Measurements from ENCODE around the gene DTNA. TPM values are rescaled to one million over a fixed set of nuclear protein-coding genes. Genes with fewer than 3 reads are reported as not detected.

Gene DTNA
- total and polyA plus RNA-seq, 2 of the 8 experiments (the other 6 are each of a cell fraction or from before 2014, with no cell fraction given): 30.2 to 32.7 TPM

GRCh38 chr18:34909637-34910364 lies 199.7 kb downstream of the DTNA start:
- H2BK15ac ChIP-seq (ENCODE audit: low read length): no peak overlapping the region
- no peak overlapping the region for H4K91ac ChIP-seq (replicated peaks; ENCODE audit: insufficient read length, low read length)
- no peaks in the 10 kb centered on the region for H3K79me1 ChIP-seq (ENCODE audit: low read depth, low read length)
- no peaks in the 10 kb centered on the region for H3K27me3 ChIP-seq (replicated peaks in 1 of 4; ENCODE audit: control insufficient read depth in 3 of 4, extremely low read depth in 1 of 4, insufficient read depth in 3 of 4, low read length in 3 of 4)
- POLR2A ChIA-PET (ENCODE audit: partially characterized antibody): interaction anchor here (1.0 kb wide), 1 partner anchor 15 kb away, joined by 3 read pairs; no protein-coding TSS in a partner anchor
- H3K4me3 ChIP-seq (ENCODE audit: extremely low read depth in 1 of 4, insufficient read depth in 2 of 4, low read depth in 3 of 4, low read length in 4 of 4): no peak overlapping the region
- CTCF ChIA-PET (ENCODE audit: partially characterized antibody): interaction anchor here (2.8 kb wide), 1 partner anchor 29 kb away, joined by 7 read pairs; no protein-coding TSS in a partner anchor
- H2AK5ac ChIP-seq (ENCODE audit: low read depth, low read length): no peak overlapping the region
- no peaks in the 10 kb centered on the region for H3K4me1 ChIP-seq (replicated peaks in 1 of 4; ENCODE audit: control insufficient read depth in 3 of 4, insufficient read depth in 4 of 4, low read length in 3 of 4)
- H2BK20ac ChIP-seq (ENCODE audit: low read length): no peak overlapping the region
- H3K36me3 ChIP-seq (ENCODE audit: control insufficient read depth in 2 of 4, insufficient read depth in 4 of 4, low read length in 3 of 4): no peaks in the 10 kb centered on the region
- H4K8ac ChIP-seq (ENCODE audit: extremely low read depth, insufficient read depth, low read length): no peak overlapping the region
- H3K18ac ChIP-seq (ENCODE audit: extremely low read depth, low read length): no peak overlapping the region
- H3K9ac ChIP-seq (replicated peaks in 1 of 4; ENCODE audit: extremely low read depth in 1 of 4, low read depth in 3 of 4, low read length in 3 of 4): no peak overlapping the region
- no peak overlapping the region for H3K4me2 ChIP-seq (ENCODE audit: insufficient read depth in 1 of 2, low read depth in 2 of 2, low read length in 2 of 2)
- H3K23ac ChIP-seq (ENCODE audit: insufficient read length): no peak overlapping the region
- no peaks in the 10 kb centered on the region for H3K23me2 ChIP-seq (ENCODE audit: low read depth, low read length)
- H3K56ac ChIP-seq (replicated peaks; ENCODE audit: insufficient read length, low read depth, low read length): no peak overlapping the region
- no peak overlapping the region for H2BK12ac ChIP-seq (ENCODE audit: low read depth, low read length)
- no peak for FAIRE-seq
- H2BK120ac ChIP-seq (replicated peaks; ENCODE audit: low read depth, low read length): no peak overlapping the region
- no peak overlapping the region for H2AFZ ChIP-seq (ENCODE audit: low read length)
- no peak overlapping the region for H3K27ac ChIP-seq (ENCODE audit: low read depth, low read length)
- no peaks in the 10 kb centered on the region for H4K20me1 ChIP-seq (replicated peaks in 1 of 2; ENCODE audit: control insufficient read depth in 1 of 2, insufficient read depth in 2 of 2, low read length in 2 of 2)
- no peak overlapping the region for H4K5ac ChIP-seq (ENCODE audit: insufficient read length, low read depth, low read length)
- H3K4ac ChIP-seq (replicated peaks; ENCODE audit: insufficient read length, low read depth, low read length): no peak overlapping the region
- peaks cover 6 to 8% of the 10 kb centered on the region in 2 experiments; a peak in 3 of 4 replicates for H3K9me3 ChIP-seq (ENCODE audit: insufficient read depth in 2 of 2, low read depth in 1 of 2, low read length in 1 of 2)
- no peak overlapping the region for H3K14ac ChIP-seq (ENCODE audit: insufficient read length)
- no peak overlapping the region for H2BK5ac ChIP-seq (ENCODE audit: low read depth, low read length)
- WGBS, 2 experiments (ENCODE audit: extremely low coverage in 1 of 2, insufficient coverage in 1 of 2, insufficient read length in 1 of 2, insufficient replicate concordance in 2 of 2, low coverage in 1 of 2, low lambda C conversion rate in 2 of 2, missing lambda C conversion rate in 1 of 2): 93% methylated on average over 4 of the region's 4 CpGs; no CpG with 5 or more reads in 1 of the 2 experiments
- no peak for DNase-seq (ENCODE audit: low read depth in 1 of 2, low spot score in 2 of 2)
- no peaks in the 10 kb centered on the region for H3K79me2 ChIP-seq (ENCODE audit: control insufficient read depth in 1 of 2, insufficient read depth in 2 of 2, low read length in 2 of 2)
- TF ChIP-seq TBP (IDR thresholded peaks at IDR 0.05; ENCODE audit: low read depth, low read length) (no peak), JUN (IDR thresholded peaks at IDR 0.05; ENCODE audit: low read depth, low read length) (no peak), BACH1 (IDR thresholded peaks at IDR 0.05; ENCODE audit: low read length) (no peak), GTF2F1 (IDR thresholded peaks at IDR 0.05; ENCODE audit: borderline replicate concordance, low read depth, low read length) (no peak), KDM5A (IDR thresholded peaks at IDR 0.05; ENCODE audit: low read length) (no peak), BCL11A (IDR thresholded peaks at IDR 0.05; ENCODE audit: low read depth in 2 of 2, low read length in 2 of 2) (no peak), TEAD4 (IDR thresholded peaks at IDR 0.05; ENCODE audit: low read depth, low read length) (no peak), SIN3A (conservative IDR thresholded peaks at IDR 0.05 in 1 of 2, IDR thresholded peaks at IDR 0.05 in 1 of 2; ENCODE audit: low read depth in 1 of 2, low read length in 2 of 2) (no peak)
